H1 (cell line): ENCODE measurements around the gene CAMTA1. TPM values are rescaled to one million over a fixed set of nuclear protein-coding genes. Genes with fewer than 3 reads are reported as not detected.

ENCODE experiments used
- CTCF ChIA-PET: fragments of 300-600 bp; sonication (Branson Sonifier 250); formaldehyde crosslinking; loops from one replicate; lab custom pipeline; 2021; ENCODE audit not compliant: partially characterized antibody; lab: Charles Lee
- POLR2A ChIA-PET: fragments of 300-600 bp; sonication (Branson Sonifier 250); formaldehyde crosslinking; loops from one replicate; lab custom pipeline; 2021; ENCODE audit warnings: inconsistent platforms; ENCODE audit not compliant: partially characterized antibody; lab: Charles Lee
- DNase-seq, 2 experiments: peaks; one replicate each; pipeline versions ENCODE4 v3.0.0 to v3.0.0-alpha.2; 2010 to 2022; ENCODE audit warnings: low spot score in 2 of 2, low read depth in 1 of 2, mixed read lengths in 1 of 2
- FAIRE-seq: peaks from 2 replicates; lab custom pipeline; 2011; peaks lifted over from hg19 to GRCh38; lab: Jason Lieb, UNC
- H2AFZ ChIP-seq: 2 replicates; pipeline ENCODE4 v1.8.1; 2012; ENCODE audit warnings: low read length, inconsistent platforms
- H2AK5ac ChIP-seq: 2 replicates; pipeline ENCODE4 v1.6.1; 2013; ENCODE audit warnings: low read depth, low read length
- H2BK120ac ChIP-seq: replicated peaks from 2 replicates; pipeline ENCODE3; 2013; ENCODE audit warnings: low read depth, low read length, inconsistent platforms
- H2BK12ac ChIP-seq: 2 replicates; pipeline ENCODE4 v1.6.1; 2013; ENCODE audit warnings: low read depth, low read length
- H2BK15ac ChIP-seq: 2 replicates; pipeline ENCODE4 v1.6.1; 2013; ENCODE audit warnings: low read length
- H2BK20ac ChIP-seq: 2 replicates; pipeline ENCODE4 v1.6.1; 2013; ENCODE audit warnings: low read length
- H2BK5ac ChIP-seq: 2 replicates; pipeline ENCODE4 v1.6.1; 2013; ENCODE audit warnings: low read depth, low read length
- H3K14ac ChIP-seq: 2 replicates; pipeline ENCODE4 v1.6.1; 2013; ENCODE audit warnings: inconsistent platforms; ENCODE audit not compliant: insufficient read length
- H3K18ac ChIP-seq: 2 replicates; pipeline ENCODE4 v1.6.1; 2013; ENCODE audit warnings: low read length; ENCODE audit errors: extremely low read depth
- H3K23ac ChIP-seq: 2 replicates; pipeline ENCODE4 v1.6.1; 2013; ENCODE audit warnings: inconsistent platforms; ENCODE audit not compliant: insufficient read length
- H3K23me2 ChIP-seq: 2 replicates; pipeline ENCODE4 v1.6.1; 2013; ENCODE audit warnings: low read depth, low read length
- H3K27ac ChIP-seq: 2 replicates; pipeline ENCODE4 v1.6.1; 2011; ENCODE audit warnings: low read depth, low read length, inconsistent platforms
- H3K27me3 ChIP-seq, 4 experiments: replicated peaks in 1 of 4; 1 replicate in 1 of 4; 2 replicates in 3 of 4; pipeline versions ENCODE4 v1.6.1 to v1.8.1; 2011 to 2013; ENCODE audit warnings: low read length in 3 of 4, mild to moderate bottlenecking in 3 of 4, inconsistent platforms in 2 of 4, mixed read lengths in 2 of 4, moderate library complexity in 1 of 4; ENCODE audit not compliant: control insufficient read depth in 3 of 4, insufficient read depth in 3 of 4; ENCODE audit errors: extremely low read depth in 1 of 4
- H3K36me3 ChIP-seq, 4 experiments: 2 replicates each; pipeline versions ENCODE4 v1.6.1 to v1.8.1; 2011 to 2013; ENCODE audit warnings: mild to moderate bottlenecking in 4 of 4, low read length in 3 of 4, moderate library complexity in 2 of 4, control low read depth in 1 of 4, inconsistent platforms in 1 of 4; ENCODE audit not compliant: insufficient read depth in 4 of 4, control insufficient read depth in 2 of 4
- H3K4ac ChIP-seq: replicated peaks from 2 replicates; pipeline ENCODE3; 2013; ENCODE audit warnings: low read length, low read depth, mixed read lengths, inconsistent platforms; ENCODE audit not compliant: insufficient read length
- H3K4me1 ChIP-seq, 4 experiments: replicated peaks in 1 of 4; 1 replicate in 1 of 4; 2 replicates in 3 of 4; pipeline versions ENCODE4 v1.6.1 to v1.8.1; 2011 to 2013; ENCODE audit warnings: low read length in 3 of 4, inconsistent platforms in 2 of 4, mixed read lengths in 1 of 4; ENCODE audit not compliant: insufficient read depth in 4 of 4, control insufficient read depth in 3 of 4
- H3K4me2 ChIP-seq, 2 experiments: 2 replicates each; pipeline versions ENCODE4 v1.6.1 to v1.8.1; 2011 to 2013; ENCODE audit warnings: low read depth in 2 of 2, low read length in 2 of 2, control low read depth in 1 of 2, inconsistent platforms in 1 of 2, mild to moderate bottlenecking in 1 of 2; ENCODE audit not compliant: insufficient read depth in 1 of 2
- H3K4me3 ChIP-seq, 4 experiments: fragments of 200-600, 300-600 bp in 1 of 4; sonication (generic), shearing (Covaris generic), sonication (Bioruptor Twin) in 1 of 4; 2 replicates each; pipeline versions ENCODE4 v1.5.1 to v1.8.1; 2011 to 2016; ENCODE audit warnings: low read length in 4 of 4, low read depth in 3 of 4, control low read depth in 2 of 4, inconsistent platforms in 2 of 4, mild to moderate bottlenecking in 2 of 4, mixed read lengths in 1 of 4, moderate library complexity in 1 of 4; ENCODE audit not compliant: insufficient read depth in 2 of 4; ENCODE audit errors: extremely low read depth in 1 of 4
- H3K56ac ChIP-seq: replicated peaks from 2 replicates; pipeline ENCODE3; 2013; ENCODE audit warnings: low read depth, mild to moderate bottlenecking, mixed read lengths, low read length, inconsistent platforms; ENCODE audit not compliant: insufficient read length
- H3K79me1 ChIP-seq: 2 replicates; pipeline ENCODE4 v1.6.1; 2013; ENCODE audit warnings: low read depth, low read length, control low read depth
- H3K79me2 ChIP-seq, 2 experiments: 2 replicates each; pipeline versions ENCODE4 v1.6.1 to v1.8.1; 2012 to 2013; ENCODE audit warnings: low read length in 2 of 2, mild to moderate bottlenecking in 2 of 2, inconsistent platforms in 1 of 2; ENCODE audit not compliant: insufficient read depth in 2 of 2, control insufficient read depth in 1 of 2
- H3K9ac ChIP-seq, 4 experiments: replicated peaks in 1 of 4; 1 replicate in 1 of 4; 2 replicates in 3 of 4; pipeline versions ENCODE4 v1.6.1 to v1.8.1; 2011 to 2013; ENCODE audit warnings: low read depth in 3 of 4, low read length in 3 of 4, control low read depth in 2 of 4, mild to moderate bottlenecking in 2 of 4, moderate library complexity in 2 of 4, inconsistent platforms in 1 of 4; ENCODE audit errors: extremely low read depth in 1 of 4
- H3K9me3 ChIP-seq, 2 experiments: 2 replicates each; pipeline versions ENCODE4 v1.6.1 to v1.8.1; 2012 to 2013; ENCODE audit warnings: mild to moderate bottlenecking in 2 of 2, moderate library complexity in 2 of 2, control low read depth in 1 of 2, inconsistent platforms in 1 of 2, low read depth in 1 of 2, low read length in 1 of 2, mixed read lengths in 1 of 2; ENCODE audit not compliant: insufficient read depth in 2 of 2
- H4K20me1 ChIP-seq, 2 experiments: replicated peaks in 1 of 2; 2 replicates each; pipeline versions ENCODE3 to v1.8.1; 2011 to 2013; ENCODE audit warnings: inconsistent platforms in 2 of 2, low read length in 2 of 2, mild to moderate bottlenecking in 1 of 2; ENCODE audit not compliant: insufficient read depth in 2 of 2, control insufficient read depth in 1 of 2
- H4K5ac ChIP-seq: 2 replicates; pipeline ENCODE4 v1.6.1; 2013; ENCODE audit warnings: low read length, low read depth, mixed read lengths, inconsistent platforms; ENCODE audit not compliant: insufficient read length
- H4K8ac ChIP-seq: 2 replicates; pipeline ENCODE4 v1.8.0; 2013; ENCODE audit warnings: mild to moderate bottlenecking, moderate library complexity, low read length, inconsistent platforms; ENCODE audit not compliant: insufficient read depth; ENCODE audit errors: extremely low read depth
- H4K91ac ChIP-seq: replicated peaks from 2 replicates; pipeline ENCODE3; 2013; ENCODE audit warnings: low read length, mixed read lengths, inconsistent platforms; ENCODE audit not compliant: insufficient read length
- ASH2L ChIP-seq: fragments of 200-600, 300-600 bp; sonication (generic); IDR thresholded peaks from one replicate; pipeline ENCODE4 v1.7.1; 2017; ENCODE audit warnings: low read length
- CEBPB ChIP-seq: IDR thresholded peaks from 2 replicates; pipeline ENCODE4 v1.6.1; 2012; ENCODE audit warnings: low read depth, low read length
- HDAC2 ChIP-seq, 2 experiments: fragments of 300-600 bp in 1 of 2; sonication (generic) in 1 of 2; IDR thresholded peaks; 2 replicates each; pipeline ENCODE4 v1.6.1; 2011 to 2012; ENCODE audit warnings: low read depth in 2 of 2, low read length in 2 of 2, mild to moderate bottlenecking in 2 of 2, moderate library complexity in 2 of 2, borderline replicate concordance in 1 of 2, inconsistent platforms in 1 of 2
- HDAC6 ChIP-seq: IDR thresholded peaks from one replicate; pipeline ENCODE4 v1.7.1; 2012; ENCODE audit warnings: low read depth, mild to moderate bottlenecking, inconsistent platforms, low read length, moderate library complexity
- JUN ChIP-seq: IDR thresholded peaks from 2 replicates; pipeline ENCODE4 v1.6.1; 2011; ENCODE audit warnings: low read depth, mild to moderate bottlenecking, improper control_type of control experiment, low read length
- KDM1A ChIP-seq: fragments of 200-600, 300-600 bp; sonication (generic); IDR thresholded peaks from 2 replicates; pipeline ENCODE4 v1.7.1; 2016; ENCODE audit warnings: mild to moderate bottlenecking, low read length, borderline replicate concordance
- KDM4A ChIP-seq: IDR thresholded peaks from one replicate; pipeline ENCODE4 v1.7.1; 2012; ENCODE audit warnings: low read depth, mild to moderate bottlenecking, moderate library complexity, low read length, inconsistent platforms; ENCODE audit not compliant: severe bottlenecking
- NRF1 ChIP-seq: IDR thresholded peaks from 2 replicates; pipeline ENCODE4 v1.6.1; 2011; ENCODE audit warnings: mild to moderate bottlenecking, low read depth, low read length, improper control_type of control experiment
- SIN3A ChIP-seq, 2 experiments: IDR thresholded peaks in 1 of 2; conservative IDR thresholded peaks in 1 of 2; 2 replicates each; pipeline ENCODE4 v1.6.1; 2011 to 2012; ENCODE audit warnings: low read length in 2 of 2, improper control_type of control experiment in 1 of 2, low read depth in 1 of 2, mild to moderate bottlenecking in 1 of 2
- TAF7 ChIP-seq: optimal IDR thresholded peaks from 2 replicates; pipeline ENCODE3; 2011; ENCODE audit warnings: low read depth, mild to moderate bottlenecking, inconsistent platforms, low read length, moderate library complexity, borderline replicate concordance
- TEAD4 ChIP-seq: IDR thresholded peaks from 2 replicates; pipeline ENCODE4 v1.6.1; 2012; ENCODE audit warnings: low read depth, low read length, inconsistent platforms, mixed read lengths
- WGBS, 2 experiments: shearing (Covaris generic) in 1 of 2; methylation state at CpG; one replicate each; pipeline versions ENCODE4 v1.1.6 to v1.1.7; 2013 to 2015; ENCODE audit warnings: low lambda C conversion rate in 2 of 2, mixed read lengths in 2 of 2, inconsistent platforms in 1 of 2, low coverage in 1 of 2, missing lambda C conversion rate in 1 of 2; ENCODE audit not compliant: insufficient replicate concordance in 2 of 2, insufficient coverage in 1 of 2, insufficient read length in 1 of 2; ENCODE audit errors: extremely low coverage in 1 of 2, missing lambda C conversion rate in 1 of 2; 5-methylcytosine and 5-hydroxymethylcytosine counted together
- polyA plus RNA-seq, 7 experiments: library from polyadenylated mRNA; depleted of rRNA in 3 of 7; stranded (reverse) in 5 of 7; unstranded in 2 of 7; fragments of >200 nt in 5 of 7; fragments of 200-250 nt in 2 of 7; gene quantifications; 1 replicate in 5 of 7; 2 replicates in 1 of 7; 4 replicates in 1 of 7; pipeline versions ENCODE4 v1.2.1 to v1.2.3, GENCODE V29; 2011 to 2013; ENCODE audit warnings: missing spikeins in 2 of 7, mixed read lengths in 2 of 7
- total RNA-seq: library from RNA; stranded (reverse); fragmentation: NEBNext Ultra II Directional; extraction: Animal tissue kit (Norgen Biotek cat#: 25700); gene quantifications from 2 replicates; pipeline ENCODE4 v1.2.1, GENCODE V29; 2021
- TF ChIP-seq, protein P1 (sequence below): IDR thresholded peaks from 2 replicates; pipeline ENCODE4 v1.6.1; 2011; ENCODE audit warnings: low read depth, mild to moderate bottlenecking, low read length; ENCODE audit not compliant: insufficient read depth

Gene CAMTA1
- total and polyA plus RNA-seq, 2 of the 8 experiments (the other 6 are each of a cell fraction or from before 2014, with no cell fraction given), result 65.0 to 119 TPM

GRCh38 chr1:7294636-7295035 lies 509.4 kb downstream of the CAMTA1 start:
- H3K14ac ChIP-seq, result no peak overlapping the region
- H2BK20ac ChIP-seq, result peak overlapping the region; percentile 95
- peak in 1 of 2 experiments; percentile 31 for DNase-seq
- H3K23me2 ChIP-seq, result no peaks in the 10 kb centered on the region
- H3K9me3 ChIP-seq, result no peaks in the 10 kb centered on the region
- H2BK15ac ChIP-seq, result no peak overlapping the region; the same call in 1 of the 2 replicates
- no peak overlapping the region for H4K8ac ChIP-seq
- H3K23ac ChIP-seq, result no peak overlapping the region
- peaks cover 15 to 25% (median 20%) of the 10 kb centered on the region in 4 experiments for H3K4me1 ChIP-seq
- WGBS, 2 experiments, result 91% methylated on average over 7 of the region's 7 CpGs; no CpG with 5 or more reads in 1 of the 2 experiments
- H3K9ac ChIP-seq, result no peak overlapping the region
- CTCF ChIA-PET, result interaction anchor here (0.6 to 1.4 kb wide), 2 partner anchors 9 to 12 kb away, joined by 3 to 9 read pairs; no protein-coding TSS in a partner anchor
- no peak overlapping the region for H3K56ac ChIP-seq
- peak overlapping the region; percentile 8 for H2BK120ac ChIP-seq
- no peak overlapping the region for H3K4ac ChIP-seq
- no peaks in the 10 kb centered on the region for H3K79me1 ChIP-seq
- peak overlapping the region; percentile 35 for H4K91ac ChIP-seq
- FAIRE-seq, result no peak
- no peaks in the 10 kb centered on the region for H3K79me2 ChIP-seq
- no peak overlapping the region for H3K4me2 ChIP-seq
- TF ChIP-seq JUN (no peak), HDAC2 (IDR thresholded peaks at IDR 0.05; ENCODE audit: borderline replicate concordance in 1 of 2, low read depth in 2 of 2, low read length in 2 of 2) (no peak), KDM1A (no peak), SIN3A (conservative IDR thresholded peaks at IDR 0.05 in 1 of 2, IDR thresholded peaks at IDR 0.05 in 1 of 2; ENCODE audit: low read depth in 1 of 2, low read length in 2 of 2) (no peak), TAF7 (no peak), KDM4A (no peak), ASH2L (no peak), TEAD4 (no peak), HDAC6 (no peak), NRF1 (no peak), CEBPB (no peak)
- TF ChIP-seq, protein P1, sequence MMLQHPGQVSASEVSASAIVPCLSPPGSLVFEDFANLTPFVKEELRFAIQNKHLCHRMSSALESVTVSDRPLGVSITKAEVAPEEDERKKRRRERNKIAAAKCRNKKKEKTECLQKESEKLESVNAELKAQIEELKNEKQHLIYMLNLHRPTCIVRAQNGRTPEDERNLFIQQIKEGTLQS, result no peak
- H3K27ac ChIP-seq, result no peak overlapping the region
- peak overlapping the region; percentile 34; the same call in 1 of the 2 replicates for H2AK5ac ChIP-seq
- no peak overlapping the region for H4K5ac ChIP-seq
- POLR2A ChIA-PET, result no interaction called here
- 0 out of 2 replicates have a peak overlapping the region, but pooled peaks have one; percentile 7 for H3K18ac ChIP-seq
- no peaks in the 10 kb centered on the region for H3K36me3 ChIP-seq
- no peaks in the 10 kb centered on the region for H4K20me1 ChIP-seq
- H2BK5ac ChIP-seq, result peak overlapping the region; percentile 67; the same call in 1 of the 2 replicates
- H2AFZ ChIP-seq, result no peak overlapping the region
- H2BK12ac ChIP-seq, result peak overlapping the region; percentile 92; the same call in 1 of the 2 replicates
- H3K27me3 ChIP-seq, result no peaks in the 10 kb centered on the region; a peak in 3 of 7 replicates
- H3K4me3 ChIP-seq, result no peak overlapping the region
